HepG2 (cell line): ENCODE data around the gene GPR137. TPM values are rescaled to one million over a fixed set of nuclear protein-coding genes. Genes with fewer than 3 reads are reported as not detected.

ENCODE experiments used
- HMGXB3 ChIP-seq: sonication (generic); formaldehyde crosslinking; IDR thresholded peaks from 2 replicates; pipeline ENCODE4 v1.4.0; 2020; ENCODE audit warnings: missing genetic modification reagents, borderline replicate concordance
- KDM1A ChIP-seq: IDR thresholded peaks from 2 replicates; pipeline ENCODE4 v1.6.1; 2016; ENCODE audit warnings: missing compliant biosample characterization
- KDM5A ChIP-seq: fragments of 200-600 bp; sonication (generic); IDR thresholded peaks from 2 replicates; pipeline ENCODE4 v1.7.0; 2018; ENCODE audit warnings: antibody characterized with exemption, mild to moderate bottlenecking, low read length, borderline replicate concordance
- RAD21 ChIP-seq: fragments of 450-650 bp; formaldehyde crosslinking; IDR thresholded peaks from 2 replicates; pipeline ENCODE4 v1.5.0; 2020; ENCODE audit warnings: mild to moderate bottlenecking
- REL ChIP-seq: sonication (generic); formaldehyde crosslinking; conservative IDR thresholded peaks from 2 replicates; pipeline ENCODE4 v1.8.0; 2022; ENCODE audit warnings: mild to moderate bottlenecking, missing genetic modification reagents, moderate library complexity
- ZFYVE20 ChIP-seq: sonication (generic); formaldehyde crosslinking; IDR thresholded peaks from 2 replicates; pipeline ENCODE4 v1.8.0; 2023; ENCODE audit warnings: low read depth, mild to moderate bottlenecking, moderate library complexity, missing genetic modification reagents, borderline replicate concordance
- ZNF687 ChIP-seq: sonication (generic); formaldehyde crosslinking; IDR thresholded peaks from 2 replicates; pipeline ENCODE4 v1.5.1; 2020; ENCODE audit warnings: mild to moderate bottlenecking, missing genetic modification reagents, moderate library complexity
- ZNF850 ChIP-seq: sonication (generic); formaldehyde crosslinking; conservative IDR thresholded peaks from 2 replicates; pipeline ENCODE4 v1.9.0; 2021; ENCODE audit warnings: mild to moderate bottlenecking, missing genetic modification reagents
- polyA plus RNA-seq, 8 experiments: library from polyadenylated mRNA; depleted of rRNA in 3 of 8; stranded (reverse) in 7 of 8; unstranded in 1 of 8; fragments of >200 nt; fragmentation: Illumina TruSeq in 4 of 8; extraction: Trizol in 4 of 8; gene quantifications; 2 replicates each; pipeline versions ENCODE4 v1.2.1 to v1.2.3, GENCODE V29; 2011 to 2016; ENCODE audit warnings: low read depth in 4 of 8, missing spikeins in 1 of 8, mixed read lengths in 1 of 8; ENCODE audit not compliant: insufficient read depth in 1 of 8
- total RNA-seq, 5 experiments: library from RNA; depleted of rRNA; stranded (reverse); fragments of >200 nt; fragmentation: Illumina TruSeq; extraction: Trizol; gene quantifications; 2 replicates each; pipeline ENCODE4 v1.2.3, GENCODE V29; 2016; ENCODE audit warnings: low read depth in 1 of 5
- TF ChIP-seq, protein P1 (sequence below): sonication (generic); formaldehyde crosslinking; IDR thresholded peaks from 2 replicates; pipeline ENCODE4 v1.4.0; 2020; ENCODE audit warnings: missing genetic modification reagents

GPR137 gene
- total and polyA plus RNA-seq, 2 of the 13 experiments (the other 11 are each of a cell fraction or from before 2014, with no cell fraction given) = 8.5 to 13.2 TPM

DNA sequence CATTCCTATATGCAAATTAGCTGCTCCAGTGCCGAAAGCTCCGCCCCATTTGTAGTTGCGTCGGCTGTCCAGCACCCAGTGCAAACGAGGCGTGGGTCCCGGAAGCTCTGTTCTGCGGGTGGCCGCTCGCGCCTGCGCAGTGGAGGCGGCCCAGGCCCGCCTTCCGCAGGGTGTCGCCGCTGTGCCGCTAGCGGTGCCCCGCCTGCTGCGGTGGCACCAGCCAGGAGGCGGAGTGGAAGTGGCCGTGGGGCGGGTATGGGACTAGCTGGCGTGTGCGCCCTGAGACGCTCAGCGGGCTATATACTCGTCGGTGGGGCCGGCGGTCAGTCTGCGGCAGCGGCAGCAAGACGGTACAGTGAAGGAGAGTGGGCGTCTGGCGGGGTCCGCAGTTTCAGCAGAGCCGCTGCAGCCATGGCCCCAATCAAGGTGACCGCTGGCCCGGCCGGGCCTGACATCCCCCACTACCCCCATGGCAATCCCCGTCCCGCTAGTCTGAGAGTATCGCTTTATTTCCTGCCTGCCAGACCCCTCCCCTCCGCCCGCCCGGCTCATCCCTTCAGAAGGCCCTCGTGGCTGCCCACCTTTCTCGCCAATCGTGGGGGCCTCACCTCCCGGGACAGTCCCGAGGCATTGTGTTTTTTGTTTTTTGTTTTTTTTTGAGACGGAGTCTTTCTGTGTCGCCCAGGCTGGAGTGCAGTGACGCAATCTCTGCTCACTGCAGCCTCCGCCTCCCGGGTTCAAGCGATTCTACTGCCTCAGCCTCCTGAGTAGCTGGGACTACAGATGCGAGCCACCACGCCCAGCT, 32.5 kb downstream of the GPR137 start, which contains the start of gene PRDX5 (continued):
- TF ChIP-seq, protein P1, sequence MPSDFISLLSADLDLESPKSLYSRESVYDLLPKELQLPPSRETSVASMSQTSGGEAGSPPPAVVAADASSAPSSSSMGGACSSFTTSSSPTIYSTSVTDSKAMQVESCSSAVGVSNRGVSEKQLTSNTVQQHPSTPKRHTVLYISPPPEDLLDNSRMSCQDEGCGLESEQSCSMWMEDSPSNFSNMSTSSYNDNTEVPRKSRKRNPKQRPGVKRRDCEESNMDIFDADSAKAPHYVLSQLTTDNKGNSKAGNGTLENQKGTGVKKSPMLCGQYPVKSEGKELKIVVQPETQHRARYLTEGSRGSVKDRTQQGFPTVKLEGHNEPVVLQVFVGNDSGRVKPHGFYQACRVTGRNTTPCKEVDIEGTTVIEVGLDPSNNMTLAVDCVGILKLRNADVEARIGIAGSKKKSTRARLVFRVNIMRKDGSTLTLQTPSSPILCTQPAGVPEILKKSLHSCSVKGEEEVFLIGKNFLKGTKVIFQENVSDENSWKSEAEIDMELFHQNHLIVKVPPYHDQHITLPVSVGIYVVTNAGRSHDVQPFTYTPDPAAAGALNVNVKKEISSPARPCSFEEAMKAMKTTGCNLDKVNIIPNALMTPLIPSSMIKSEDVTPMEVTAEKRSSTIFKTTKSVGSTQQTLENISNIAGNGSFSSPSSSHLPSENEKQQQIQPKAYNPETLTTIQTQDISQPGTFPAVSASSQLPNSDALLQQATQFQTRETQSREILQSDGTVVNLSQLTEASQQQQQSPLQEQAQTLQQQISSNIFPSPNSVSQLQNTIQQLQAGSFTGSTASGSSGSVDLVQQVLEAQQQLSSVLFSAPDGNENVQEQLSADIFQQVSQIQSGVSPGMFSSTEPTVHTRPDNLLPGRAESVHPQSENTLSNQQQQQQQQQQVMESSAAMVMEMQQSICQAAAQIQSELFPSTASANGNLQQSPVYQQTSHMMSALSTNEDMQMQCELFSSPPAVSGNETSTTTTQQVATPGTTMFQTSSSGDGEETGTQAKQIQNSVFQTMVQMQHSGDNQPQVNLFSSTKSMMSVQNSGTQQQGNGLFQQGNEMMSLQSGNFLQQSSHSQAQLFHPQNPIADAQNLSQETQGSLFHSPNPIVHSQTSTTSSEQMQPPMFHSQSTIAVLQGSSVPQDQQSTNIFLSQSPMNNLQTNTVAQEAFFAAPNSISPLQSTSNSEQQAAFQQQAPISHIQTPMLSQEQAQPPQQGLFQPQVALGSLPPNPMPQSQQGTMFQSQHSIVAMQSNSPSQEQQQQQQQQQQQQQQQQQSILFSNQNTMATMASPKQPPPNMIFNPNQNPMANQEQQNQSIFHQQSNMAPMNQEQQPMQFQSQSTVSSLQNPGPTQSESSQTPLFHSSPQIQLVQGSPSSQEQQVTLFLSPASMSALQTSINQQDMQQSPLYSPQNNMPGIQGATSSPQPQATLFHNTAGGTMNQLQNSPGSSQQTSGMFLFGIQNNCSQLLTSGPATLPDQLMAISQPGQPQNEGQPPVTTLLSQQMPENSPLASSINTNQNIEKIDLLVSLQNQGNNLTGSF (CRISPR knock-in tag) = peak; percentile 49; the same call in 1 of the 2 replicates
- no peak for TF ChIP-seq REL
- TF ChIP-seq ZNF687 (CRISPR knock-in tag) = peak; percentile 78
- 0 out of 2 replicates have a peak, but pooled peaks have one; percentile 2 for TF ChIP-seq ZNF850 (CRISPR knock-in tag)
- peak; percentile 80 for TF ChIP-seq RAD21 (CRISPR knock-in tag)
- no peak for TF ChIP-seq HMGXB3
- no peak for TF ChIP-seq KDM1A (CRISPR knock-in tag)
- 0 out of 2 replicates have a peak, but pooled peaks have one; percentile 59 for TF ChIP-seq ZFYVE20 (CRISPR knock-in tag)
- no peak for TF ChIP-seq KDM5A
